HCT116 (cell line): ENCODE data around the gene KLK8. TPM values are rescaled to one million over a fixed set of nuclear protein-coding genes. Genes with fewer than 3 reads are reported as not detected.

Experiments
- ATAC-seq: fragments of 200-7000 bp; cut with Tn5 transposase; 2 replicates; pipeline ENCODE4 v1.9.1; 2020; ENCODE audit warnings: mild to moderate bottlenecking, moderate library complexity
- BruUV-seq: library from RNA; stranded (reverse); fragments of 400-500 nt; replicated peaks from 2 replicates; lab custom pipeline; 2021; lab: Mats Ljungman, UMichigan
- CTCF ChIA-PET: fragments of 300-600 bp; sonication (Branson Sonifier 250); formaldehyde crosslinking; loops from one replicate; lab custom pipeline; 2021; ENCODE audit warnings: antibody characterized with exemption; lab: Charles Lee
- POLR2A ChIA-PET: fragments of 300-600, 350-600 bp; sonication (Branson Sonifier 250); formaldehyde crosslinking; loops from one replicate; lab custom pipeline; 2021; ENCODE audit warnings: antibody characterized with exemption; lab: Charles Lee
- RAD21 ChIA-PET, 2 experiments: fragments of 300-600 bp; sonication (Branson Sonifier 250); formaldehyde crosslinking; loops; one replicate each; lab custom pipeline; 2023; ENCODE audit warnings: low total read pairs in 2 of 2; ENCODE audit not compliant: uncharacterized antibody in 2 of 2, unreplicated experiment in 2 of 2, low non-redundant PET in 1 of 2; lab: Charles Lee
- DNase-seq: peaks from one replicate; pipeline ENCODE4 v3.0.0-alpha.2; 2010; ENCODE audit warnings: low read depth, low spot score
- H2AFZ ChIP-seq: fragments of 200-600 bp; shearing (Covaris generic), sonication (generic); 2 replicates; pipeline ENCODE4 v1.6.1; 2017; ENCODE audit warnings: low read depth, mixed run types, mixed read lengths, antibody characterized with exemption, low read length; ENCODE audit not compliant: poor library complexity, severe bottlenecking
- H3K27ac ChIP-seq: 2 replicates; pipeline ENCODE4 v1.5.1; 2012; ENCODE audit warnings: low read depth, low read length
- H3K27me3 ChIP-seq: fragments of 200-600 bp; sonication (generic); 2 replicates; pipeline ENCODE4 v1.6.1; 2016; ENCODE audit warnings: mixed run types, low read length, mixed read lengths; ENCODE audit not compliant: insufficient read depth
- H3K36me3 ChIP-seq, 2 experiments: fragments of 200-500 bp in 1 of 2; fragments of 200-600 bp in 1 of 2; sonication (Bioruptor generic) in 1 of 2; sonication (generic) in 1 of 2; 2 replicates each; pipeline versions ENCODE4 v1.5.1 to v1.6.1; 2014 to 2016; ENCODE audit warnings: low read length in 2 of 2, inconsistent platforms in 1 of 2, mixed read lengths in 1 of 2, mixed run types in 1 of 2; ENCODE audit not compliant: insufficient read depth in 2 of 2, control insufficient read depth in 1 of 2
- H3K4me1 ChIP-seq, 2 experiments: fragments of 200-600 bp in 1 of 2; sonication (generic) in 1 of 2; 2 replicates each; pipeline versions ENCODE4 v1.5.1 to v1.6.1; 2012 to 2017; ENCODE audit warnings: low read length in 2 of 2, inconsistent platforms in 1 of 2, mild to moderate bottlenecking in 1 of 2, mixed read lengths in 1 of 2, mixed run types in 1 of 2, moderate library complexity in 1 of 2; ENCODE audit not compliant: insufficient read depth in 2 of 2, control insufficient read depth in 1 of 2
- H3K4me2 ChIP-seq: fragments of 200-600 bp; sonication (generic); 2 replicates; pipeline ENCODE4 v1.6.1; 2017; ENCODE audit warnings: mixed run types, low read length, mixed read lengths
- H3K4me3 ChIP-seq, 2 experiments: fragments of 200-600 bp in 1 of 2; sonication (generic) in 1 of 2; replicated peaks in 1 of 2; 2 replicates each; pipeline ENCODE4 v1.5.1; 2011 to 2016; ENCODE audit warnings: low read length in 2 of 2, control low read depth in 1 of 2, low read depth in 1 of 2, mild to moderate bottlenecking in 1 of 2, mixed read lengths in 1 of 2, mixed run types in 1 of 2
- H3K79me2 ChIP-seq: fragments of 200-600 bp; sonication (generic); 2 replicates; pipeline ENCODE4 v1.6.1; 2017; ENCODE audit warnings: mild to moderate bottlenecking, mixed run types, low read length, moderate library complexity, mixed read lengths; ENCODE audit not compliant: insufficient read depth
- H3K9ac ChIP-seq: fragments of 200-600 bp; sonication (generic); 2 replicates; pipeline ENCODE4 v1.6.1; 2016; ENCODE audit warnings: low read length, mixed read lengths
- H3K9me2 ChIP-seq: fragments of 200-600 bp; sonication (generic), shearing (Covaris generic); 2 replicates; pipeline ENCODE4 v1.6.1; 2017; ENCODE audit warnings: mixed run types, mild to moderate bottlenecking, moderate library complexity; ENCODE audit not compliant: insufficient read depth
- H3K9me3 ChIP-seq, 2 experiments: fragments of 200-500 bp in 1 of 2; fragments of 200-600 bp in 1 of 2; sonication (Bioruptor generic) in 1 of 2; sonication (generic) in 1 of 2; 2 replicates each; pipeline ENCODE4 v1.6.1; 2014 to 2017; ENCODE audit warnings: low read length in 2 of 2, mixed read lengths in 2 of 2, inconsistent platforms in 1 of 2, low read depth in 1 of 2, mild to moderate bottlenecking in 1 of 2, mixed run types in 1 of 2, moderate library complexity in 1 of 2; ENCODE audit not compliant: control insufficient read depth in 1 of 2, insufficient read depth in 1 of 2
- H4K20me1 ChIP-seq: fragments of 200-600 bp; sonication (generic), shearing (Covaris generic); 2 replicates; pipeline ENCODE4 v1.6.1; 2017; ENCODE audit warnings: mixed run types, mild to moderate bottlenecking, moderate library complexity; ENCODE audit not compliant: insufficient read depth
- EGR1 ChIP-seq: IDR thresholded peaks from 2 replicates; pipeline ENCODE4 v1.6.1; 2012; ENCODE audit warnings: low read depth
- ELF1 ChIP-seq: IDR thresholded peaks from 2 replicates; pipeline ENCODE4 v1.6.1; 2012; ENCODE audit warnings: low read depth, borderline replicate concordance
- EZH2phosphoT487 ChIP-seq: fragments of 200-600 bp; IDR thresholded peaks from 2 replicates; pipeline ENCODE4 v1.6.1; 2018; ENCODE audit warnings: antibody characterized with exemption, borderline replicate concordance
- JUND ChIP-seq: IDR thresholded peaks from 2 replicates; pipeline ENCODE4 v1.6.1; 2012
- POLR2AphosphoS5 ChIP-seq: IDR thresholded peaks from 2 replicates; pipeline ENCODE4 v1.6.1; 2011; ENCODE audit warnings: mild to moderate bottlenecking, low read depth, low read length, moderate library complexity
- RAD21 ChIP-seq: IDR thresholded peaks from 2 replicates; pipeline ENCODE4 v1.6.1; 2012; ENCODE audit warnings: low read depth, mild to moderate bottlenecking
- SIN3A ChIP-seq: IDR thresholded peaks from 2 replicates; pipeline ENCODE4 v1.6.1; 2012; ENCODE audit warnings: low read depth
- TCF7L2 ChIP-seq: IDR thresholded peaks from 2 replicates; pipeline ENCODE4 v1.7.0; 2011; ENCODE audit warnings: borderline replicate concordance, inconsistent platforms; ENCODE audit not compliant: insufficient read depth, insufficient read length; ENCODE audit errors: extremely low read depth
- YY1 ChIP-seq: IDR thresholded peaks from 2 replicates; pipeline ENCODE4 v1.6.1; 2011; ENCODE audit warnings: low read length, low read depth, moderate library complexity, mild to moderate bottlenecking; ENCODE audit not compliant: insufficient replicate concordance; ENCODE audit errors: extremely low read depth
- ZNF274 ChIP-seq: fragments of 200-500 bp; sonication (Bioruptor generic); IDR thresholded peaks from 2 replicates; pipeline ENCODE4 v1.6.1; 2014; ENCODE audit warnings: mild to moderate bottlenecking, low read depth, low read length, inconsistent platforms
- intact Hi-C: fragments of 100-400 bp; cut with micrococcal nuclease; formaldehyde crosslinking; loops from 2 replicates; pipeline ENCODE4 v1.10.0; 2022
- total RNA-seq: library from RNA; stranded (reverse); gene quantifications from one replicate; pipeline ENCODE4 v1.2.1, GENCODE V29; 2021; ENCODE audit not compliant: unreplicated experiment
- TF ChIP-seq, protein P1 (sequence below): IDR thresholded peaks from 2 replicates; pipeline ENCODE4 v1.6.1; 2012
- TF ChIP-seq, protein P2 (sequence below): IDR thresholded peaks from 2 replicates; pipeline ENCODE4 v1.6.1; 2011; ENCODE audit warnings: mild to moderate bottlenecking, low read length, moderate library complexity; ENCODE audit not compliant: insufficient replicate concordance; ENCODE audit errors: extremely low read depth
- TF ChIP-seq, protein P3 (sequence below): IDR thresholded peaks from 2 replicates; pipeline ENCODE4 v1.6.1; 2012; ENCODE audit warnings: low read depth

KLK8 gene
- total RNA-seq, 1 experiment from 2014 or later, result 92.8 TPM

GRCh38 chr19:51047031-51047335, 45.6 kb upstream of the KLK8 start (continued):
- TF ChIP-seq RAD21 (no peak), JUND (no peak), ELF1 (no peak), TCF7L2 (no peak), POLR2AphosphoS5 (no peak)
- TF ChIP-seq, protein P1, sequence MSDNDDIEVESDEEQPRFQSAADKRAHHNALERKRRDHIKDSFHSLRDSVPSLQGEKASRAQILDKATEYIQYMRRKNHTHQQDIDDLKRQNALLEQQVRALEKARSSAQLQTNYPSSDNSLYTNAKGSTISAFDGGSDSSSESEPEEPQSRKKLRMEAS, result no peak
- TF ChIP-seq, protein P2, sequence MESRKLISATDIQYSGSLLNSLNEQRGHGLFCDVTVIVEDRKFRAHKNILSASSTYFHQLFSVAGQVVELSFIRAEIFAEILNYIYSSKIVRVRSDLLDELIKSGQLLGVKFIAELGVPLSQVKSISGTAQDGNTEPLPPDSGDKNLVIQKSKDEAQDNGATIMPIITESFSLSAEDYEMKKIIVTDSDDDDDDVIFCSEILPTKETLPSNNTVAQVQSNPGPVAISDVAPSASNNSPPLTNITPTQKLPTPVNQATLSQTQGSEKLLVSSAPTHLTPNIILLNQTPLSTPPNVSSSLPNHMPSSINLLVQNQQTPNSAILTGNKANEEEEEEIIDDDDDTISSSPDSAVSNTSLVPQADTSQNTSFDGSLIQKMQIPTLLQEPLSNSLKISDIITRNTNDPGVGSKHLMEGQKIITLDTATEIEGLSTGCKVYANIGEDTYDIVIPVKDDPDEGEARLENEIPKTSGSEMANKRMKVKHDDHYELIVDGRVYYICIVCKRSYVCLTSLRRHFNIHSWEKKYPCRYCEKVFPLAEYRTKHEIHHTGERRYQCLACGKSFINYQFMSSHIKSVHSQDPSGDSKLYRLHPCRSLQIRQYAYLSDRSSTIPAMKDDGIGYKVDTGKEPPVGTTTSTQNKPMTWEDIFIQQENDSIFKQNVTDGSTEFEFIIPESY, result no peak

- Histone ChIP-seq H2AFZ (no peak overlapping the region), H3K4me1 (no peaks in the 10 kb centered on the region), H3K4me2 (no peak overlapping the region), H3K27me3 (no peaks in the 10 kb centered on the region), H3K27ac (no peak overlapping the region), H3K9me3 (no peaks in the 10 kb centered on the region)
- ATAC-seq, result no peak
- POLR2A ChIA-PET, result no interaction called here
- no TSS peak for BruUV-seq
- RAD21 ChIA-PET, result no interaction called here
- no peak for TF ChIP-seq EGR1
- TF ChIP-seq, protein P3, sequence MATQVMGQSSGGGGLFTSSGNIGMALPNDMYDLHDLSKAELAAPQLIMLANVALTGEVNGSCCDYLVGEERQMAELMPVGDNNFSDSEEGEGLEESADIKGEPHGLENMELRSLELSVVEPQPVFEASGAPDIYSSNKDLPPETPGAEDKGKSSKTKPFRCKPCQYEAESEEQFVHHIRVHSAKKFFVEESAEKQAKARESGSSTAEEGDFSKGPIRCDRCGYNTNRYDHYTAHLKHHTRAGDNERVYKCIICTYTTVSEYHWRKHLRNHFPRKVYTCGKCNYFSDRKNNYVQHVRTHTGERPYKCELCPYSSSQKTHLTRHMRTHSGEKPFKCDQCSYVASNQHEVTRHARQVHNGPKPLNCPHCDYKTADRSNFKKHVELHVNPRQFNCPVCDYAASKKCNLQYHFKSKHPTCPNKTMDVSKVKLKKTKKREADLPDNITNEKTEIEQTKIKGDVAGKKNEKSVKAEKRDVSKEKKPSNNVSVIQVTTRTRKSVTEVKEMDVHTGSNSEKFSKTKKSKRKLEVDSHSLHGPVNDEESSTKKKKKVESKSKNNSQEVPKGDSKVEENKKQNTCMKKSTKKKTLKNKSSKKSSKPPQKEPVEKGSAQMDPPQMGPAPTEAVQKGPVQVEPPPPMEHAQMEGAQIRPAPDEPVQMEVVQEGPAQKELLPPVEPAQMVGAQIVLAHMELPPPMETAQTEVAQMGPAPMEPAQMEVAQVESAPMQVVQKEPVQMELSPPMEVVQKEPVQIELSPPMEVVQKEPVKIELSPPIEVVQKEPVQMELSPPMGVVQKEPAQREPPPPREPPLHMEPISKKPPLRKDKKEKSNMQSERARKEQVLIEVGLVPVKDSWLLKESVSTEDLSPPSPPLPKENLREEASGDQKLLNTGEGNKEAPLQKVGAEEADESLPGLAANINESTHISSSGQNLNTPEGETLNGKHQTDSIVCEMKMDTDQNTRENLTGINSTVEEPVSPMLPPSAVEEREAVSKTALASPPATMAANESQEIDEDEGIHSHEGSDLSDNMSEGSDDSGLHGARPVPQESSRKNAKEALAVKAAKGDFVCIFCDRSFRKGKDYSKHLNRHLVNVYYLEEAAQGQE, result no peak
- TF ChIP-seq TCF7L2, result no peak
- no peak for TF ChIP-seq SIN3A
- no peak for TF ChIP-seq EZH2phosphoT487
- TF ChIP-seq JUND, result no peak
- no peak for TF ChIP-seq ZNF274
- TF ChIP-seq YY1, result no peak
- TF ChIP-seq, all 23 proteins: peak for 0
- Histone ChIP-seq H3K9me2 (no peaks in the 10 kb centered on the region), H3K79me2 (no peaks in the 10 kb centered on the region), H3K4me3 (no peak overlapping the region), H4K20me1 (no peaks in the 10 kb centered on the region), H3K36me3 (no peaks in the 10 kb centered on the region), H3K9ac (no peak overlapping the region)
- CTCF ChIA-PET, result no interaction called here
- DNase-seq, result no peak
- intact Hi-C loops, result no loop called here
Observed at GRCh38 chr19:51044327-51044726, 42.9 kb upstream of the KLK8 start.
